HEK293 (cell line): ENCODE results near the gene ARL16.

ENCODE experiments used
- CTCF ChIP-seq: fragments of 450-650 bp; formaldehyde crosslinking; IDR thresholded peaks from 2 replicates; pipeline ENCODE4 v1.5.1; 2016; ENCODE audit warnings: missing biosample characterization, missing genetic modification characterization
- HOXD13 ChIP-seq: sonication (generic); formaldehyde crosslinking; IDR thresholded peaks from 2 replicates; pipeline ENCODE4 v1.8.0; 2022; ENCODE audit warnings: missing genetic modification reagents, borderline replicate concordance
- MZF1 ChIP-seq: fragments of 450-650 bp; formaldehyde crosslinking; IDR thresholded peaks from 2 replicates; pipeline ENCODE4 v1.5.1; 2017; ENCODE audit warnings: missing biosample characterization, missing genetic modification characterization, borderline replicate concordance
- SP2 ChIP-seq: fragments of 450-650 bp; formaldehyde crosslinking; IDR thresholded peaks from 2 replicates; pipeline ENCODE4 v1.5.1; 2016; ENCODE audit warnings: missing biosample characterization, missing genetic modification characterization
- TCF7L2 ChIP-seq: IDR thresholded peaks from 2 replicates; pipeline ENCODE4 v1.6.1; 2011; ENCODE audit warnings: low read depth, mild to moderate bottlenecking, inconsistent platforms, low read length, moderate library complexity, borderline replicate concordance
- ZNF148 ChIP-seq: fragments of 450-650 bp; formaldehyde crosslinking; IDR thresholded peaks from 2 replicates; pipeline ENCODE4 v1.5.0; 2017; ENCODE audit warnings: missing biosample characterization, missing genetic modification characterization, borderline replicate concordance
- ZNF175 ChIP-seq: fragments of 450-650 bp; formaldehyde crosslinking; IDR thresholded peaks from 2 replicates; pipeline ENCODE4 v1.5.1; 2016; ENCODE audit warnings: missing biosample characterization, missing genetic modification characterization
- ZNF274 ChIP-seq, 2 experiments: fragments of 200-500 bp in 1 of 2; fragments of 450-650 bp in 1 of 2; sonication (Bioruptor generic) in 1 of 2; formaldehyde crosslinking in 1 of 2; IDR thresholded peaks; 2 replicates each; pipeline versions ENCODE4 v1.5.1 to v1.6.1; 2014 to 2016; ENCODE audit warnings: borderline replicate concordance in 1 of 2, inconsistent platforms in 1 of 2, low read length in 1 of 2, missing biosample characterization in 1 of 2, missing genetic modification characterization in 1 of 2
- ZNF311 ChIP-seq: fragments of 450-650 bp; formaldehyde crosslinking; IDR thresholded peaks from 2 replicates; pipeline ENCODE4 v1.5.1; 2017; ENCODE audit warnings: missing biosample characterization, missing genetic modification characterization, borderline replicate concordance
- ZNF558 ChIP-seq: fragments of 450-650 bp; formaldehyde crosslinking; IDR thresholded peaks from 2 replicates; pipeline ENCODE4 v1.5.1; 2016; ENCODE audit warnings: missing biosample characterization, missing genetic modification characterization

GRCh38 chr17:81635431-81635830 lies 48.2 kb downstream of the ARL16 start:
- TF ChIP-seq ZNF558 (tag by site-specific recombination): no peak
- TF ChIP-seq ZNF311 (tag by site-specific recombination): no peak
- no peak for TF ChIP-seq CTCF (tag by site-specific recombination)
- no peak for TF ChIP-seq HOXD13 (CRISPR knock-in tag)
- TF ChIP-seq ZNF274 (IDR thresholded peaks at IDR 0.05; ENCODE audit: low read length): no peak
- no peak for TF ChIP-seq ZNF274 (tag by site-specific recombination; IDR thresholded peaks at IDR 0.05; ENCODE audit: borderline replicate concordance)
- TF ChIP-seq ZNF175 (tag by site-specific recombination): no peak
- no peak for TF ChIP-seq SP2
- no peak for TF ChIP-seq ZNF148 (tag by site-specific recombination)
- TF ChIP-seq MZF1 (tag by site-specific recombination): no peak
- no peak for TF ChIP-seq TCF7L2
